Endodermal cell (in vitro differentiated cells): ENCODE measurements around the gene DCC. TPM values are rescaled to one million over a fixed set of nuclear protein-coding genes. Genes with fewer than 3 reads are reported as not detected.

Experiments used
- DNase-seq: peaks from one replicate; pipeline ENCODE4 v3.0.0-alpha.2; 2017
- H3K27ac ChIP-seq: 2 replicates; pipeline ENCODE4 v1.5.1; 2013; ENCODE audit warnings: mild to moderate bottlenecking, low read depth, low read length, moderate library complexity
- H3K27me3 ChIP-seq: 2 replicates; pipeline ENCODE4 v1.6.1; 2013; ENCODE audit warnings: mild to moderate bottlenecking, low read length, moderate library complexity; ENCODE audit not compliant: insufficient read depth, control insufficient read depth, poor library complexity, severe bottlenecking
- H3K36me3 ChIP-seq: 2 replicates; pipeline ENCODE4 v1.7.0; 2013; ENCODE audit warnings: mild to moderate bottlenecking, low read length, moderate library complexity; ENCODE audit not compliant: control insufficient read depth, insufficient read depth
- H3K4me1 ChIP-seq: one replicate; pipeline ENCODE4 v1.7.0; 2013; ENCODE audit warnings: low read length; ENCODE audit not compliant: control insufficient read depth, insufficient read depth
- H3K4me3 ChIP-seq: 2 replicates; pipeline ENCODE4 v1.5.1; 2013; ENCODE audit warnings: mild to moderate bottlenecking, low read length, moderate library complexity
- H3K9ac ChIP-seq: 2 replicates; pipeline ENCODE4 v1.6.1; 2013; ENCODE audit warnings: mild to moderate bottlenecking, low read length, moderate library complexity; ENCODE audit not compliant: poor library complexity, severe bottlenecking; ENCODE audit errors: extremely low read depth
- H3K9me3 ChIP-seq: 2 replicates; pipeline ENCODE4 v1.6.1; 2013; ENCODE audit warnings: mild to moderate bottlenecking, low read length, moderate library complexity; ENCODE audit not compliant: control insufficient read depth
- H3K27ac Mint-ChIP-seq: 2 replicates; pipeline ENCODE4 v1.8.0; 2020; ENCODE audit warnings: mixed read lengths
- H3K27me3 Mint-ChIP-seq: 2 replicates; pipeline ENCODE4 v1.8.0; 2021; ENCODE audit warnings: mild to moderate bottlenecking, mixed read lengths; ENCODE audit not compliant: insufficient read depth
- H3K36me3 Mint-ChIP-seq: 2 replicates; pipeline ENCODE4 v1.8.0; 2020; ENCODE audit warnings: low read depth, mixed read lengths
- H3K4me1 Mint-ChIP-seq: 2 replicates; pipeline ENCODE4 v1.8.0; 2020; ENCODE audit warnings: mixed read lengths
- H3K4me3 Mint-ChIP-seq: 2 replicates; pipeline ENCODE4 v1.8.0; 2020; ENCODE audit warnings: mild to moderate bottlenecking, moderate library complexity, mixed read lengths
- H3K9me3 Mint-ChIP-seq: 2 replicates; pipeline ENCODE4 v1.8.0; 2020; ENCODE audit warnings: mild to moderate bottlenecking, mixed read lengths
- WGBS, 2 experiments: methylation state at CpG; one replicate each; pipeline versions ENCODE4 v1.1.5 to v1.1.7; 2013; ENCODE audit warnings: missing lambda C conversion rate in 2 of 2, mixed read lengths in 1 of 2; ENCODE audit not compliant: insufficient coverage in 1 of 2, insufficient read length in 1 of 2; 5-methylcytosine and 5-hydroxymethylcytosine counted together
- total RNA-seq, 2 donors: library from RNA; stranded (reverse); fragmentation: NEBNext Ultra II Directional in 1 of 2; extraction: Animal tissue kit (Norgen Biotek cat#: 25700) in 1 of 2; gene quantifications; 2 replicates in 1 of 2; 3 replicates in 1 of 2; pipeline ENCODE4 v1.2.1, GENCODE V29; 2021
- TF ChIP-seq, protein P1 (sequence below): fragments of 200-600 bp; sonication (generic); conservative IDR thresholded peaks from 2 replicates; pipeline ENCODE4 v1.5.0; 2021; ENCODE audit warnings: antibody characterized with exemption, mild to moderate bottlenecking

The DCC gene
- total RNA-seq, 2 donors from 2014 or later: 0.77 to 0.97 TPM

DNA sequence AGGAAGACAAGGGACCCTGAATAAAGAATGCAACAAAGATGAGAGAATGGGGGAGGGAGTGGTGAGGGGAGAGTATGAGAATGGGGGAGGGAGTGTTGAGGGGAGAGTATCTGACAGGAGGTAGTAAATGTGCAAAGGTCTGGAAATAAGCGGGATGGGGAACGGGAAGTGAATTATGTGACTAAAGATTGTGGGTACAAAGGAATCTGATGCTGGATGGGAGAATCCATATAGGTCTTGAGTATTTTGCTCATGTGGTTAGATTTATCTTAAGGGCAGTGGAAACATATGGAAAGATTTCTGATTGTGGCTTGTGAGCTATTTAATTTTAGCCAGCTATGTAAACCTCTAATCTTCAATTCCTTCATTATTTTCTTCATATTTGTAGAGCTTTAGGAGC, 593.4 kb downstream of the DCC start:
- Mint-ChIP-seq H3K4me1 (peaks cover 4% of the 10 kb centered on the region), H3K27ac (no peak overlapping the region), H3K27me3 (no peaks in the 10 kb centered on the region), H3K4me3 (no peak overlapping the region), H3K9me3 (no peaks in the 10 kb centered on the region), H3K36me3 (no peaks in the 10 kb centered on the region)
- no peak for DNase-seq
- Histone ChIP-seq H3K4me1 (peaks cover 6% of the 10 kb centered on the region), H3K27ac (no peak overlapping the region), H3K4me3 (no peak overlapping the region), H3K9me3 (no peaks in the 10 kb centered on the region), H3K9ac (no peak overlapping the region), H3K36me3 (no peaks in the 10 kb centered on the region), H3K27me3 (no peaks in the 10 kb centered on the region)
- TF ChIP-seq, protein P1, sequence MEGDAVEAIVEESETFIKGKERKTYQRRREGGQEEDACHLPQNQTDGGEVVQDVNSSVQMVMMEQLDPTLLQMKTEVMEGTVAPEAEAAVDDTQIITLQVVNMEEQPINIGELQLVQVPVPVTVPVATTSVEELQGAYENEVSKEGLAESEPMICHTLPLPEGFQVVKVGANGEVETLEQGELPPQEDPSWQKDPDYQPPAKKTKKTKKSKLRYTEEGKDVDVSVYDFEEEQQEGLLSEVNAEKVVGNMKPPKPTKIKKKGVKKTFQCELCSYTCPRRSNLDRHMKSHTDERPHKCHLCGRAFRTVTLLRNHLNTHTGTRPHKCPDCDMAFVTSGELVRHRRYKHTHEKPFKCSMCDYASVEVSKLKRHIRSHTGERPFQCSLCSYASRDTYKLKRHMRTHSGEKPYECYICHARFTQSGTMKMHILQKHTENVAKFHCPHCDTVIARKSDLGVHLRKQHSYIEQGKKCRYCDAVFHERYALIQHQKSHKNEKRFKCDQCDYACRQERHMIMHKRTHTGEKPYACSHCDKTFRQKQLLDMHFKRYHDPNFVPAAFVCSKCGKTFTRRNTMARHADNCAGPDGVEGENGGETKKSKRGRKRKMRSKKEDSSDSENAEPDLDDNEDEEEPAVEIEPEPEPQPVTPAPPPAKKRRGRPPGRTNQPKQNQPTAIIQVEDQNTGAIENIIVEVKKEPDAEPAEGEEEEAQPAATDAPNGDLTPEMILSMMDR: no peak
- WGBS, 2 experiments: 98 to 100% methylated on average over 2 of the region's 2 CpGs

GRCh38 chr18:52936931-52937330, 596.9 kb downstream of the DCC start:
- H3K27ac Mint-ChIP-seq: no peak overlapping the region
- WGBS, 2 experiments: 90% methylated on average over 1 of the region's 1 CpG; no CpG with 5 or more reads in 1 of the 2 experiments
- H3K4me1 Mint-ChIP-seq: no peaks in the 10 kb centered on the region
- Histone ChIP-seq H3K36me3 (no peaks in the 10 kb centered on the region), H3K9me3 (no peaks in the 10 kb centered on the region), H3K27ac (no peak overlapping the region), H3K4me3 (no peak overlapping the region), H3K4me1 (no peaks in the 10 kb centered on the region), H3K9ac (no peak overlapping the region), H3K27me3 (no peaks in the 10 kb centered on the region)
- no peaks in the 10 kb centered on the region for H3K9me3 Mint-ChIP-seq
- TF ChIP-seq, protein P1: no peak
- no peak for DNase-seq
- H3K36me3 Mint-ChIP-seq: no peaks in the 10 kb centered on the region
- no peak overlapping the region for H3K4me3 Mint-ChIP-seq
- H3K27me3 Mint-ChIP-seq: no peaks in the 10 kb centered on the region

GRCh38 chr18:52937840-52938239, 597.8 kb downstream of the DCC start:
- WGBS, 2 experiments: 93 to 100% methylated on average over 6 of the region's 6 CpGs
- no peak overlapping the region for H3K4me3 ChIP-seq
- H3K27ac Mint-ChIP-seq: no peak overlapping the region
- H3K9ac ChIP-seq: no peak overlapping the region
- no peaks in the 10 kb centered on the region for H3K4me1 Mint-ChIP-seq
- H3K9me3 ChIP-seq: no peaks in the 10 kb centered on the region
- no peaks in the 10 kb centered on the region for H3K36me3 ChIP-seq
- H3K4me1 ChIP-seq: no peaks in the 10 kb centered on the region
- no peaks in the 10 kb centered on the region for H3K27me3 ChIP-seq
- no peaks in the 10 kb centered on the region for H3K27me3 Mint-ChIP-seq
- no peak overlapping the region for H3K27ac ChIP-seq
- H3K4me3 Mint-ChIP-seq: no peak overlapping the region
- no peaks in the 10 kb centered on the region for H3K36me3 Mint-ChIP-seq
- H3K9me3 Mint-ChIP-seq: no peaks in the 10 kb centered on the region
- DNase-seq: no peak
- TF ChIP-seq, protein P1: no peak
